ENCODE results near the gene RNPS1. TPM values are rescaled to one million over a fixed set of nuclear protein-coding genes. Genes with fewer than 3 reads are reported as not detected.
"Not testable (repeated sequence)": the region's sequence is repeated elsewhere in the genome, so short reads cannot be mapped to it uniquely, and the experiment has no call there.

The RNPS1 gene
- total RNA-seq, 1 donor, result 81.1 TPM

DNA sequence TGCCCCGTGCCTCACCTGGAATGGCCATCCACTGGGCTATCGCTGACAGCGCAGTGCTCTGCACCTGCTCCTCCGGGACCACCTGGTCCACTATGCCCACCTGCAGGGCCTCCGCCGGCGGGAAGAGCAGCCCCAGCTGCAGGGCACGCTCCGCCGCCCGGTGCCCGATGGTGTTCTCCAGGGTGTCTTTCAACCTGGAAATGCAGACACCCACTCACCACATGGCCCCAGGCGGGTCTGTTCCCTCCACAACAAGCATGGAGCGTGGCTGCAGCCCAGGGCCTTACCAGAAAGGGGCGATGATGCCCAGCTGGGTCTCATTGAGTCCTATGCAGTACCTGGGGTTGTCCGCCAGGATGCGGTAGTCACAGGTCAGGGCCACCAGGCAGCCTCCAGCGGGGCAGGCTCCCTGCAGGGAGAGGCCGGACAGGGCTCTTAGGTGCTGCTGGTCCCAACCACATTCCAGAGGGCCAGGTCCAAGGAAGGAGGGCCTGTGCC, 24.8 kb downstream of the RNPS1 start:
- Histone ChIP-seq H3K9me3 (ENCODE audit: low read depth, low read length) (no peaks in the 10 kb centered on the region), H3K79me2 (ENCODE audit: insufficient read depth, low read length) (no peaks in the 10 kb centered on the region), H3K27me3 (ENCODE audit: insufficient read depth, low read length) (no peaks in the 10 kb centered on the region), H3K36me3 (ENCODE audit: insufficient read depth, low read length) (peaks cover 37% of the 10 kb centered on the region), H3K4me3 (ENCODE audit: insufficient read depth, low read length) (no peak overlapping the region), H3K4me2 (ENCODE audit: insufficient read depth, low read length) (no peak overlapping the region), H4K20me1 (ENCODE audit: insufficient read depth, low read length) (peaks cover 8% of the 10 kb centered on the region), H3K4me1 (ENCODE audit: insufficient read depth, low read length) (no peaks in the 10 kb centered on the region), H3K27ac (ENCODE audit: low read depth, low read length) (no peak overlapping the region), H2AFZ (ENCODE audit: low read length) (no peak overlapping the region)
- TF ChIP-seq, protein P1, sequence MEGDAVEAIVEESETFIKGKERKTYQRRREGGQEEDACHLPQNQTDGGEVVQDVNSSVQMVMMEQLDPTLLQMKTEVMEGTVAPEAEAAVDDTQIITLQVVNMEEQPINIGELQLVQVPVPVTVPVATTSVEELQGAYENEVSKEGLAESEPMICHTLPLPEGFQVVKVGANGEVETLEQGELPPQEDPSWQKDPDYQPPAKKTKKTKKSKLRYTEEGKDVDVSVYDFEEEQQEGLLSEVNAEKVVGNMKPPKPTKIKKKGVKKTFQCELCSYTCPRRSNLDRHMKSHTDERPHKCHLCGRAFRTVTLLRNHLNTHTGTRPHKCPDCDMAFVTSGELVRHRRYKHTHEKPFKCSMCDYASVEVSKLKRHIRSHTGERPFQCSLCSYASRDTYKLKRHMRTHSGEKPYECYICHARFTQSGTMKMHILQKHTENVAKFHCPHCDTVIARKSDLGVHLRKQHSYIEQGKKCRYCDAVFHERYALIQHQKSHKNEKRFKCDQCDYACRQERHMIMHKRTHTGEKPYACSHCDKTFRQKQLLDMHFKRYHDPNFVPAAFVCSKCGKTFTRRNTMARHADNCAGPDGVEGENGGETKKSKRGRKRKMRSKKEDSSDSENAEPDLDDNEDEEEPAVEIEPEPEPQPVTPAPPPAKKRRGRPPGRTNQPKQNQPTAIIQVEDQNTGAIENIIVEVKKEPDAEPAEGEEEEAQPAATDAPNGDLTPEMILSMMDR (IDR thresholded peaks at IDR 0.05; ENCODE audit: extremely low read depth, low read depth, low read length), result no peak
- peak; percentile 71 for DNase-seq (ENCODE audit: insufficient read length, low spot score, missing footprints)

GRCh38 chr16:2242598-2242997, 25.3 kb downstream of the RNPS1 start:
- H3K79me2 ChIP-seq (ENCODE audit: insufficient read depth, low read length), result no peaks in the 10 kb centered on the region
- no peak overlapping the region for H3K27ac ChIP-seq (ENCODE audit: low read depth, low read length)
- peak; percentile 86 for DNase-seq (ENCODE audit: insufficient read length, low spot score, missing footprints)
- H3K27me3 ChIP-seq (ENCODE audit: insufficient read depth, low read length), result no peaks in the 10 kb centered on the region
- H3K4me1 ChIP-seq (ENCODE audit: insufficient read depth, low read length), result no peaks in the 10 kb centered on the region
- H3K9me3 ChIP-seq (ENCODE audit: low read depth, low read length), result no peaks in the 10 kb centered on the region
- TF ChIP-seq, protein P1 (IDR thresholded peaks at IDR 0.05; ENCODE audit: extremely low read depth, low read depth, low read length), result no peak
- peaks cover 37% of the 10 kb centered on the region for H3K36me3 ChIP-seq (ENCODE audit: insufficient read depth, low read length)
- H2AFZ ChIP-seq (ENCODE audit: low read length), result no peak overlapping the region
- no peak overlapping the region for H3K4me2 ChIP-seq (ENCODE audit: insufficient read depth, low read length)
- H3K4me3 ChIP-seq (ENCODE audit: insufficient read depth, low read length), result no peak overlapping the region
- H4K20me1 ChIP-seq (ENCODE audit: insufficient read depth, low read length), result peaks cover 8% of the 10 kb centered on the region

GRCh38 chr16:2240331-2240730, 27.6 kb downstream of the RNPS1 start:
- not testable (repeated sequence) for H3K4me3 ChIP-seq (ENCODE audit: insufficient read depth, low read length); H3K9me3 ChIP-seq (ENCODE audit: low read depth, low read length); H3K4me2 ChIP-seq (ENCODE audit: insufficient read depth, low read length); DNase-seq (ENCODE audit: insufficient read length, low spot score, missing footprints); H3K27ac ChIP-seq (ENCODE audit: low read depth, low read length); H2AFZ ChIP-seq (ENCODE audit: low read length); H3K4me1 ChIP-seq (ENCODE audit: insufficient read depth, low read length); H3K79me2 ChIP-seq (ENCODE audit: insufficient read depth, low read length)
- H3K36me3 ChIP-seq (ENCODE audit: insufficient read depth, low read length), result peaks cover 28% of the 10 kb centered on the region
- peaks cover 19% of the 10 kb centered on the region for H4K20me1 ChIP-seq (ENCODE audit: insufficient read depth, low read length)
- H3K27me3 ChIP-seq (ENCODE audit: insufficient read depth, low read length), result peaks cover 13% of the 10 kb centered on the region

DNA sequence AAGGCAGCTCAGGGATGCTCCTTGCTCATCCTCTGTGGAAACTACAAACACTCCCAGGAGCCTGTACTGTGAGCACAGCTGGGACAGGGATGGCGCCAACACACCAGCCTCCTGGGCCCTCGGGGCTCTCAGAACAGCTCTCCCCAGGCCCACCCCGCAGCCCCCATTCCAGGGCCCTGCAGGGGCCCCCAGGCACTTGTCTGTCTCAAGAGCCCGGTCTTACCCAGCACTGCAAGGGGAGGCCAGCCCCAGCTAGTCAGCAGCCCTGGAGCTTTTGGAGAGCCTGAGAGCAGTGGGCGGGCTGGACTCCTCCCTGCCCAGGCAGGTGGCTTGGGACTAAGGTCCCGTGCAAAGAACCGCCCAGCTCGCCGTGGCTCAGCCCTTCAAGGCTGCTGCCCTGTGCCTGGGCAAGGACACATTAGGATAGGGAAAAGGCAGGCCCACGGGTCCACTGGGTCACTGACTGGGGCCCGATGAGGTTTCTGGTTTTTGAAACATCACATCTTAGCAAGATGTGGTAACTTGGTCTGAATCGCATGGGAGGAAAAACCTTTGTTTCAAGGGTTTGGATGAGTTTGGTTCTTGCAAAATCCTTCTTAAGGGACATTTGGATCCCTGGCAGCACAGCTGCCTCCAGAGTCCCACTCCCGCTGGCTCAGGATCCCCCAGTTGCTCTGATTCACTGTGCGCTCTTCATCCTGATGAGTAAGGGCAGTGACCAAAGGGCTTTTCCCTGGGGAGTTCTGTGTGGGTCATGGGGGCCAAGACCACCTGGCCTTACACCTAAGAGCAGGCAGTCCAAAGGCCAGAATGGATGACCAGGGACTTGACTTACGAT, 28.9 kb downstream of the RNPS1 start:
- H3K4me2 ChIP-seq (ENCODE audit: insufficient read depth, low read length), result no peak overlapping the region
- H3K9me3 ChIP-seq (ENCODE audit: low read depth, low read length), result no peaks in the 10 kb centered on the region
- H3K4me3 ChIP-seq (ENCODE audit: insufficient read depth, low read length), result no peak overlapping the region
- peaks cover 6% of the 10 kb centered on the region for H3K4me1 ChIP-seq (ENCODE audit: insufficient read depth, low read length)
- H3K36me3 ChIP-seq (ENCODE audit: insufficient read depth, low read length), result peaks cover 30% of the 10 kb centered on the region
- peak; percentile 95 for DNase-seq (ENCODE audit: insufficient read length, low spot score, missing footprints)
- peaks cover 13% of the 10 kb centered on the region for H3K27me3 ChIP-seq (ENCODE audit: insufficient read depth, low read length)
- H4K20me1 ChIP-seq (ENCODE audit: insufficient read depth, low read length), result peaks cover 21% of the 10 kb centered on the region
- H3K79me2 ChIP-seq (ENCODE audit: insufficient read depth, low read length), result no peaks in the 10 kb centered on the region
- TF ChIP-seq, protein P1 (IDR thresholded peaks at IDR 0.05; ENCODE audit: extremely low read depth, low read depth, low read length), result no peak
- no peak overlapping the region for H3K27ac ChIP-seq (ENCODE audit: low read depth, low read length)
- H2AFZ ChIP-seq (ENCODE audit: low read length), result no peak overlapping the region

Measured in osteoblast (primary cell).